Stimulated activated CD8-positive, alpha-beta memory T cell treated with anti-CD3 and anti-CD28 coated beads, Interleukin-15, amount 100 ng/mL, for 48 hours (primary cell): Measurements from ENCODE around the gene CEP43.

Experiments
- DNase-seq, 2 donors: peaks; one replicate each; pipeline ENCODE4 v3.0.0-alpha.2; 2020; ENCODE audit warnings: low read depth in 2 of 2

Gene CEP43

GRCh38 chr6:166966268-166966667, 32.9 kb upstream of the CEP43 start:
- no peak for DNase-seq

DNA sequence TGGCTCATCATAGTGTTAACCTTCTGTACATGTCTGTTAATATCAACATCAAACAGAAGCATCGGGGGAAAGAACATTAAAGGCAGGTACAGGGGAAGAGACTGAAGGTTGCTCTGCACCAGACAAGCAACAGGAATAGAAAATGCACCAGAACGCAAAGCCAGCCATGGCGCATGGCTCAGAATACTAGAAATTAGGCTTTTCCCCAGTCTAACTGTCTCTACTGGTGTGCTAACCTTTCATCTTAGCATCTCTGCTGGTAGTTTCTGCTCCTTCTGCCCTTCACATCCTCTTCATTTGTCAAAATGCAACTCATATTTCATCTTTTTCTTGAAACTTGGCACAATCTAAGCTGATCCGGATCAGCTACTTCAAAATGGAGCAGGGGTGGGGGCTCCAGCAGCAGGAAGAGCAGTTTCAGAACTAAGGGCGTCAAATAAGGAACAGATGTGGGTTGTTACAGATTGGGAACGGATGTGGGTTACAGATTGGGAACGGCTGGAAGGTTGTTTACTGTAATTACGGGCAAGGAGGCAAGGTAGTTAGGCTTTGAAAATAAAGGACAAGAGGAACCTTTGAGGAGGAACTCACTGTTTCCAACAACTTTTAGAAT, 29.7 kb upstream of the CEP43 start:
- DNase-seq: no peak

- no peak for DNase-seq
These were observed 29.1 kb upstream of the CEP43 start for GRCh38 chr6:166970091-166970490.

GRCh38 chr6:166970776-166971175, 28.4 kb upstream of the CEP43 start:
- no peak for DNase-seq

DNA sequence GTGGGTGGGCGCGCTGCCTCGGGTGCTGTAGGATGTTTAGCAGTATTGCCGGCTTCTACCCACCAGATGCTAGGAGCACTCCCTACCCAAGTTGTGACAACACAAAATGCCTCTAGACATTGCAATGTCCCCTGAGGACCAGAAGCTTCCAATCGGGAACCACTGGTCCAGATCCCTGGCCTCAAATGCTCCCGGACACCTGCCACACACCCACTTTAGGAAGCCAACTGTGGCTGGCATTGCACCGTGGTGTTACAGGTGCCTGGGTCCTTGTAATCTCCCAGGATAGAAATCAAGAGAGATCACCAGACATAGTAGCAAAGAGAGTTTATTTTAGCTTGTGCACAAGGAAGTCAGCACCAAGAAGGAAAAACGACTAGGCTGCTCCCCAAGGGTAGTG, 27.9 kb upstream of the CEP43 start:
- DNase-seq: no peak

DNA sequence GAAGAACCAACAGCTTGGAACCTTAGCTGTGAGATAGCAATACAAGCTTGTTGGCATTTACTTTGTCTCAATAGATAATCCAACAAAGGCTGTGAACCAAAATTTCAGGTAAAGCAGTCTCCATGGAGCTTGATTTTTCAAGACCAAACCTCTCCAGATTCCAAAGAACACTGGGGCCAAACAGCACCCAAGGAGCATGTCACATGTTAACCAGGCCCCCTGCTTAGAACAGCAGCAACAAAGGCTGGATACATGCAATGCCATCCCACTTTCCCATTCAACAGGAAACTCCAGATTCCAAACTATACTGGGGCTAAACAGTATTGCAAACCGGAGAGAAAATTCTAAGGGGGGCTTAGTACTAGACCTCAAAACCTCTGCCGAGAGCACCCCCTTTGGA, 27.1 kb upstream of the CEP43 start:
- no peak for DNase-seq

DNA sequence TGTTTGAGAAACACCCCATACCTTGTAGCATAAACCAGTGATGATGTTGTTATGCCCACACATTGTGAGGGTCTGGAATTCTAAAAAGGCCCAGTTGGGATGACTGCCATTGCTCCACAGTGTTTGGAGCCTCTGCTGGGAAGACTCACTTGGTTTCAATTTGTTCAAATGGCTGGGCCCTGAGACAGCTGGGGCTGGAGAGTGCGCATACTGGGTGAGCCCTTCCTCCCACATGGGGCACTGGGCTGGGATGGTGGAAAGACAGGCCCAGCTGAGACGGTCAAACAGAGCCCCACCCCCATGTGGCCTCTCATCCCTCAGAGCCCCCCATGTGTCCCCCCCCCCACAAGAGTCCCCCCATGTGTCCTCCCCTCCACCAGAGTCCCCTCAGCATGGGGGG, 22.6 kb upstream of the CEP43 start:
- DNase-seq: no peak

DNA sequence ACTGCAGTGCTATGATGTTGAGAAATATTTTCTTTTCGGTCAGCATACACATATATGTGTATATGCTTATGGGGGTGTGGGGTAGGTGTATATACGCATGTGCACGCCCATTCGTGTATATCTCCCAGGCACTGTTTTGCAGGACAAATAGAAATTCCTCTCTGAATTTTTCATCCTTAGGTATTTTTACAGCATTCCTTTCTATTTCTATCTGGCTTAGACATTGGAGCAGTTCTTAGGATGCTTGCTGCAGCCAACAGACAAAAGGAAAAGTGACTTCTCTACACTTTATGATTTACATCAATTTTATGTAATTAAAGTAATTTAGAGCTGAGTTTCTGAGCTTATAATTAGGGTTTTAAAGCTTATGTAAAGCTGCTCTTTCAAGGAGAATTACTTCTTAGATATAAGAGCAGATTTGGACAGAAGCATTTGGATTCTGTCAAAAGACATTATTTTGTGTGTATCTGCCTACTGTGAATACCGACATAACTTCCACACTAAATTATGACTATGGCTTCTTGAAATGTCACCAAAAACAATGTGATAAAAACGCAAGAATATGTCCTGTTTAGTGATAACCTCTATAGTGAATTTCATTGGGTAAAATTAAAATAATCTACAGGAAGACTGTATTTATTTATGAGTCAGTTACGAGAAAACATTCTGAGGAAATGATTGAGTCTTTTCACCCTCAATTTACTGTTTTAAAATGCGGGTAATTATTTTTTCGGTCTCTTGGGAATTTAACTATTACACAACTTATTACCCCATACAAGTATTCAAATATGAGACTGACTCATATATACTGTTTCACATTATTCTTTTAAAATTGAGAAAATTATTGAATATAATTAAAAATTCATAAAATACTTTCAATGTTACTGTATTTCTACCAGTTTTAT, 21.3 kb upstream of the CEP43 start:
- no peak for DNase-seq

GRCh38 chr6:166980738-166981137, 18.5 kb upstream of the CEP43 start:
- no peak for DNase-seq

DNA sequence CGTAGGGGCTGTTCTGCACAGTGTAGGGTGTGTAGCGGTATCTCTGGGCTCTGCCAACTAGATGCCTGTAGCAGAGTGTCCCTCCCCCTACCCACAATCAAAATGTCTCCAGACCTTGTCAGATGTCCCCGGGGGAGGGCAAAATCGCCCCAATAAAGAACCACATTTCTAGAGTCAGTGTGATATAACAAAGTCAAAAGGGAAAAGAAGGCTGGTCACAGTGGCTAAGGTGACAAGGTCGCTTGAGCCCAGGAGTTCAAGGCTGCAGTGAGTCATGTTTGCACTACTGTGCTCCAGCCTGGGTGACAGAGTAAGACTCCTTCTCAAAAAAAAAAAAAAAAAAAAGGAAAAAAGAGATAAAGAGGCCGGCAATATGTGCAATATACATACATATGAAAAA, 11.7 kb upstream of the CEP43 start:
- no peak for DNase-seq

DNA sequence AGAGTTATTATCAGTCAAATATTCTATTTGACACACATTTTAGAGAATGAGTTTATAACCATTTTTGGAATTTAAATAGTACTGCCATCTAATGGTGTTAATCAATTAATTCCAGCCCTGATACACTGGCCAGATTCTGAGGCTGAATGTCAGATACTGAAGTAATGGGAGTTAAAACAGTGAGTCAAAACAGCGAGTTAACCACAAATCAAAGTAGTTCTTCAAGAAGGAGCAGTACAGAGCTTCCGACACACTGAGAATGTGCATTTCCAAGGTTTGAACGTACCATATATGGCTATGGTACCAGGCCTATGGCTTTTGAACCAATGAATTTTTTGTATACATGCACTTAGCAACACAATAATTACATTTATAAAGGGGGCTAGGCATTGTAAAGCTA, 11.3 kb upstream of the CEP43 start:
- no peak for DNase-seq

DNA sequence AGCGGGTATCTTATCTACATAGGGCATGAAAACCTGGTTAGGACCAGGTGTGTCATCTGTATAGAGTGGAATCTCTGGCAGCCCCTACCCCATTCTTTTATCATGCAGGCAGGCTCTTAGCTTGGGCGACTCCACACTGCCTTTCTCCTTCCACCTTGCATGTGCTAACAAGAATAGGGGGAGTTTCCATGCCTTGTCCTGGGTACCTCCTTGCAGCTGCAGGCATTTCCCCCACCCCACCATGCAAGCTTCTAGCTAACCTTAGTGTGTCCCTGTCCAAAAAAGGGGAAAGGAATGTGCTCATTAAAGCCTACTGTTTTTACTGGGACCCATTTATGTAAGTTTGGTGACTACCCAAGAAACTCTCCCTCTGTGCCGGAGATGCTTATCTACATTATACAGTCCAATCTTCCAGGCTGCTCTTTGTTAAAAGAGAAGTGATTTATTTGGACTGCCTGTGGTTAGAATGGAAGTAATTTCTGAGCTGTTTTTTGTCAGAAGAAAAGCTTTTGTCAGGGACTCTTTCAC, 10.5 kb upstream of the CEP43 start:
- no peak for DNase-seq

GRCh38 chr6:166989427-166990032, 9.7 kb upstream of the CEP43 start:
- DNase-seq: peak in 1 of 2 donors; percentile 4

DNA sequence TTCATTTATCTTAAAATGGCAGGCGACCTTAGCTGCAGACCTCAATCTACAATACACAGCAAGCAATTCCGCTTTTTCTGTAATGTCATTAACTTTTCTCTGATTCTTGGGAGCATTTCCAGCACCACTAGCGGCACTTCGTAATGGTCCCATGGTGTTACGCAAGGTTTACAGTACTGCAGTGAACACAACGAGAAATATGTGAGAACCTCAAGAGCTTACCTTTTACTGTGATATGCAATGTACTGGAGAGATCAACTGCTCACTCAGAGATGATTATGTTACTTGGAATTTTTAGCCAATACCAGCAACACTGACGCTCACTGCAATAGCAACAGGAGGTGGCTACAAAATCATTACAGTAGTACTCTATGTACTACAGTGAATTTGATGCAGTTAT, 2.8 kb upstream of the CEP43 start:
- DNase-seq: no peak

DNA sequence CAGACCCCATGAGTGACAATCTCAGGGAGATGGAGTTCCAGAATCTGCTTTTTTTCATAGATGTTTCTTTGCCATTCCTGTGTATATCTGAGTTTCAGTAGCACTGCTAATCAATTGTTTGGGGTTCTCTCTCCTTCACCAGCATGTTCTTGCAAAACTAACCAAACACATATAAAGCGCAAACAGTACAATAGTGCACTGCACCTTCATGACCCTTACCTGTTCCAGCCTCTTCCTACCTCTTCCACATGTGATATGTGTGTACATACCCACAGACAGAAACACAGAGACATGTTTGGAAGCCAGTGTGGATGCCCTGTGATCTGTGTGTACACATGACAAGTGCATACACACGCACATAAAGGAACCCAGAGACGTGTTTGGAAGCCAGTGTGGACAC, 1.8 kb upstream of the CEP43 start:
- DNase-seq: no peak

DNA sequence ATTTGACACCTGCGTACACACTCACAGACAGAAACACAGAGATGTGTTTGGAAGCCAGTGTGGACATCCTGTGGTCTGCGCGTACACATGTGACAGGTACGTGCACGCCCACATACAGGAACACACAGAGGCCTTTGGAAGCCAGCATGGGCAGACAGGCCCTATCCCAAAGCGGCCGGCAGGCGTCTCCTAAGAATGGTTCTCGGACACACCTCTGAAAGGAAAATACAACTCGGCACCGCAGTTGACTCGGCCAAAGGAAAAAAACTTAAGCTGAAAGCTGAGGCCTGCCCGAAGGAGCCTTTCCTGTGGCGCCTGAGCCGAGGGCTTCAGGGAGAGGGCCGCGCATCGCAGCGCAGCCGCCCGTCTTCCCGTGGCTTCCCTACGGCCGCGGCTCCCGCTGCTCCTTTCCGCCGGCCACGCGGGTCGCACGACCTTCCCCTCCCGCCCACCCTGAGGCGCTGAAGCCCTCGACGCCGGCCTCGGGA, 1.4 kb upstream of the CEP43 start:
- peak; percentile 27 to 36 for DNase-seq

GRCh38 chr6:166998256-166999144, 697 bp upstream of the CEP43 start:
- DNase-seq: peak in 1 of 2 donors; percentile 8

DNA sequence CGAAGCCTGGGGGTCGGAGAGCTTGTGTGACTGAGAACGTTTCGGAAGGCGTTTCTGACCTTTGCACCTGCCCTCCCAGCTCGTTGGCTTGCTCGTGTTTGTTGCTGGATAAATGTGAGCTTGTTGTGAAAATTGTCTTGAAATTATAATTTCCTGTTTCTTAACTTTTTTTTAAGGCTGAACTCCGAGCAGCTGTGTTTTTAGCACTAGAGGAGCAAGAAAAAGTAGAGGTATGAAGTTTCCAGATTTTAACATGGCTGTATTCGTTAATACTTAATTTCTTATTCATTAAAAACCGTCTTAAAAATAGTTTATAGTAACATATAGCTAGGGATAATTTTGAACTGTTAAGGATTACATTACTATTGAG, 672 bp downstream of the CEP43 start:
- no peak for DNase-seq

DNA sequence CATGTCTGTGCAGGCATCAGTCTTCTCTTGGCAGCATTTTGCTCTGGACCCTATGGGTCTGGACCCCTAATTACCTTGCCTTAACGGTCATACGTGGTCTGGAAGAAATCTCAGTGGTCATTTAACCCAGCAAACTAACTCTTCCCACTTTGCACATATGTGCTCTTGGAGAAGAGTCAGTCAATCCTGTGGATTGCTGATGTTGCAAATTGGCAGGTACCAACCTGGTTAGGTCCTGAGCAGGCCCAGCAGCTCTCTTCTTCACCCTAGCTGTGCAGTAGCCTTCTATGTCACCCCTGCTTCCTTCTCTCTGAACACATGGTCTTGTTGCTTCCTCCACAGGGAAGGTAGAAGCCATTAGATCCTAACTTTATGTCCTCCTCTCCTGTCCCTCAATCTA, 1.6 kb downstream of the CEP43 start:
- no peak for DNase-seq

GRCh38 chr6:167005350-167006159, 6.4 kb downstream of the CEP43 start:
- no peak for DNase-seq

DNA sequence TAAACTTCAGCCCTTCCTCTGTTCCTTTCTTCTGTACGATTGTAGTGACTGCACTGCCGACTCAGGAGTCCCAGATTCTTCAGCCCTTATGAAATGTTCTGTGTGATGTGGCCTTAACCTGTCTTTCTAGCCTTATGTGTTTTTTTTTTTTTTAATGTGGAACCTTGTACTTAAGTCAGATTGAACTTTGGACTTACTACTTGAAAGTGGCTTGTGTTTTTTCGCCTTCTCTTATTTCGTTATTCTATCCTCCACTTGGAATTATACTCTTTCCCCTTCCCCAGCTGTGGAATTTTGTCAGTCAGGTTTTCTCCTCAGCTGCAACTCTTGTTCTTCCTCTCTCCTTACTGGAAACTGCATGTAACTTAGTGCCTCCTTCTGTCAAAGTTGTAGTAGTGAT, 8.8 kb downstream of the CEP43 start:
- no peak for DNase-seq
